HG03565 (cell line): ENCODE data around the gene CAMK2A.

Experiments used
- ATAC-seq: cut with Tn5 transposase; IDR thresholded peaks from one replicate; pipeline ENCODE4 v1.9.1; 2021; ENCODE audit warnings: mild to moderate bottlenecking, moderate library complexity; ENCODE audit not compliant: unreplicated experiment

Gene CAMK2A

GRCh38 chr5:150316320-150316719, 26.7 kb upstream of the CAMK2A start:
- no peak for ATAC-seq

GRCh38 chr5:150315245-150315644, 25.7 kb upstream of the CAMK2A start:
- ATAC-seq = no peak

GRCh38 chr5:150313921-150314716, 24.5 kb upstream of the CAMK2A start:
- ATAC-seq = no peak

GRCh38 chr5:150313501-150313900, 23.9 kb upstream of the CAMK2A start:
- ATAC-seq = no peak

- ATAC-seq = no peak
These were observed 22.9 kb upstream of the CAMK2A start for GRCh38 chr5:150312518-150312917.

GRCh38 chr5:150311015-150311692, 21.6 kb upstream of the CAMK2A start:
- no peak for ATAC-seq

GRCh38 chr5:150310246-150310645, 20.7 kb upstream of the CAMK2A start:
- ATAC-seq = no peak

GRCh38 chr5:150309886-150310239, 20.3 kb upstream of the CAMK2A start:
- ATAC-seq = no peak

- ATAC-seq = no peak
These were observed 19.7 kb upstream of the CAMK2A start for GRCh38 chr5:150309101-150309885.

- no peak for ATAC-seq
These were observed 18.2 kb upstream of the CAMK2A start for GRCh38 chr5:150307617-150308426.

GRCh38 chr5:150306775-150307174, 17.2 kb upstream of the CAMK2A start:
- ATAC-seq = no peak

GRCh38 chr5:150305557-150305956, 16.0 kb upstream of the CAMK2A start:
- no peak for ATAC-seq

GRCh38 chr5:150305095-150305494, 15.5 kb upstream of the CAMK2A start:
- ATAC-seq = no peak

- no peak for ATAC-seq
These were observed 15.0 kb upstream of the CAMK2A start for GRCh38 chr5:150304481-150305081.

GRCh38 chr5:150303660-150304386, 14.2 kb upstream of the CAMK2A start:
- ATAC-seq = no peak

- ATAC-seq = no peak
These were observed 13.6 kb upstream of the CAMK2A start for GRCh38 chr5:150303070-150303615.

GRCh38 chr5:150302301-150303069, 12.9 kb upstream of the CAMK2A start, which contains the start of gene ARSI:
Gene ARSI (minus strand): TSS chr5:150302905. CDS start chr5:150302373, 532 bp downstream.
- no peak for ATAC-seq

- ATAC-seq = no peak
These were observed 12.3 kb upstream of the CAMK2A start for GRCh38 chr5:150301901-150302300.

- ATAC-seq = no peak
These were observed 11.6 kb upstream of the CAMK2A start for GRCh38 chr5:150301170-150301505.
